Activated naive CD4-positive, alpha-beta T cell treated with anti-CD3 and anti-CD28 coated beads, Interleukin-2, amount 50 U/mL, for 72 hours (primary cell): ENCODE measurements around the gene SIGLEC5. TPM values are rescaled to one million over a fixed set of nuclear protein-coding genes. Genes with fewer than 3 reads are reported as not detected.

Experiments
- ATAC-seq, 2 donors: fragments of 150-1000 bp; cut with Tn5 transposase; 2 replicates each; pipeline ENCODE4 v1.10.0; 2021; ENCODE audit warnings: mild to moderate bottlenecking in 2 of 2, moderate library complexity in 2 of 2
- DNase-seq, 2 donors: peaks; one replicate each; pipeline ENCODE4 v3.0.0; 2021 to 2022; ENCODE audit warnings: low spot score in 2 of 2
- H3K27ac Mint-ChIP-seq, 2 donors: one replicate each; pipeline ENCODE4 v1.8.0; 2022; ENCODE audit warnings: mild to moderate bottlenecking in 2 of 2, mixed read lengths in 2 of 2
- H3K36me3 Mint-ChIP-seq, 2 donors: one replicate each; pipeline ENCODE4 v1.8.0; 2022; ENCODE audit warnings: mixed read lengths in 2 of 2
- H3K9me3 Mint-ChIP-seq, 2 donors: one replicate each; pipeline ENCODE4 v1.8.0; 2022; ENCODE audit warnings: mixed read lengths in 2 of 2
- total RNA-seq, 2 donors: library from RNA; stranded (reverse); gene quantifications; one replicate each; pipeline ENCODE4 v1.2.3, GENCODE V29; 2022

SIGLEC5 gene
- total RNA-seq, 2 donors from 2014 or later = not detected

GRCh38 chr19:51572410-51572809 lies 57.8 kb downstream of the SIGLEC5 start:
- H3K9me3 Mint-ChIP-seq = peaks cover 0 to 4% of the 10 kb centered on the region in 2 donors
- no peak for ATAC-seq
- DNase-seq = no peak
- peak overlapping the region in 1 of 2 donors; percentile 90 for H3K27ac Mint-ChIP-seq
- peaks cover 37 to 41% of the 10 kb centered on the region in 2 donors for H3K36me3 Mint-ChIP-seq

- Mint-ChIP-seq H3K36me3 (peaks cover 33 to 34% of the 10 kb centered on the region in 2 donors), H3K27ac (peak overlapping the region; percentile 90 to 95), H3K9me3 (peaks cover 0 to 4% of the 10 kb centered on the region in 2 donors)
- DNase-seq (no peak), ATAC-seq (peak in 1 of 2 donors; percentile 26)
Measured at GRCh38 chr19:51571599-51571998, 58.6 kb downstream of the SIGLEC5 start.

GRCh38 chr19:51570962-51571575 lies 59.1 kb downstream of the SIGLEC5 start, which contains the start of gene ZNF175:
ZNF175 (plus strand) TSS chr19:51571283; CDS start chr19:51573330, 2,047 bp downstream.
- H3K36me3 Mint-ChIP-seq = peaks cover 30 to 32% of the 10 kb centered on the region in 2 donors
- ATAC-seq (peak; percentile 91 to 94), DNase-seq (peak; percentile 86 to 87)
- H3K27ac Mint-ChIP-seq = peak within 1 kb of the TSS; percentile 90 to 95
- H3K9me3 Mint-ChIP-seq = peaks cover 0 to 4% of the 10 kb centered on the region in 2 donors

GRCh38 chr19:51568456-51568855 lies 61.7 kb downstream of the SIGLEC5 start:
- Mint-ChIP-seq H3K36me3 (peaks cover 20 to 22% of the 10 kb centered on the region in 2 donors), H3K27ac (no peak overlapping the region), H3K9me3 (peaks cover 0 to 4% of the 10 kb centered on the region in 2 donors)
- DNase-seq (no peak), ATAC-seq (no peak)

- Mint-ChIP-seq H3K9me3 (peaks cover 0 to 4% of the 10 kb centered on the region in 2 donors), H3K36me3 (peaks cover 15 to 22% of the 10 kb centered on the region in 2 donors), H3K27ac (no peak overlapping the region)
- ATAC-seq = no peak
- DNase-seq = no peak
Measured at GRCh38 chr19:51567583-51567982, 62.6 kb downstream of the SIGLEC5 start.

- peaks cover 8 to 16% of the 10 kb centered on the region in 2 donors for H3K36me3 Mint-ChIP-seq
- no peak overlapping the region for H3K27ac Mint-ChIP-seq
- no peak for ATAC-seq
- H3K9me3 Mint-ChIP-seq = peaks cover 0 to 4% of the 10 kb centered on the region in 2 donors
- DNase-seq = no peak
Measured at GRCh38 chr19:51566489-51567100, 63.6 kb downstream of the SIGLEC5 start.

- Mint-ChIP-seq H3K9me3 (no peaks in the 10 kb centered on the region), H3K27ac (no peak overlapping the region), H3K36me3 (peaks cover 0 to 6% of the 10 kb centered on the region in 2 donors)
- no peak for ATAC-seq
- no peak for DNase-seq
Measured at GRCh38 chr19:51565583-51565982, 64.6 kb downstream of the SIGLEC5 start.

GRCh38 chr19:51564791-51565190 lies 65.4 kb downstream of the SIGLEC5 start:
- no peak for ATAC-seq
- peaks cover 0 to 6% of the 10 kb centered on the region in 2 donors for H3K36me3 Mint-ChIP-seq

More at GRCh38 chr19:51564791-51565190, 65.4 kb downstream of the SIGLEC5 start:
- no peaks in the 10 kb centered on the region for H3K9me3 Mint-ChIP-seq
- H3K27ac Mint-ChIP-seq = no peak overlapping the region
- no peak for DNase-seq

Other genes with a start within 250 kb of the SIGLEC5 start
- 1 to 10 TPM in 1 of 2 donors, not detected in 1; 1.2 TPM for gene LIM2, start 242.4 kb downstream of the SIGLEC5 start, total RNA-seq
- gene C19orf84, start 239.8 kb downstream of the SIGLEC5 start, total RNA-seq = not detected
- gene SIGLEC10, start 212.8 kb downstream of the SIGLEC5 start, total RNA-seq = under 1 TPM in 1 of 2 donors, not detected in 1; 0.32 TPM
- not detected for gene SIGLEC8, start 171.9 kb downstream of the SIGLEC5 start, total RNA-seq
- gene CEACAM18, start 151.9 kb downstream of the SIGLEC5 start, total RNA-seq = not detected
- 1 to 10 TPM in 1 of 2 donors, not detected in 1; 1.4 TPM for gene SIGLEC12, start 128.6 kb downstream of the SIGLEC5 start, total RNA-seq
- not detected for gene SIGLEC6, start 98.7 kb downstream of the SIGLEC5 start, total RNA-seq
- gene ZNF175, start 59.1 kb downstream of the SIGLEC5 start, total RNA-seq = 10 to 100 TPM; 11.3 to 14.2 TPM
- under 1 TPM in 1 of 2 donors, not detected in 1; 0.47 TPM for gene SIGLEC14, start 16.4 kb upstream of the SIGLEC5 start, total RNA-seq
- 10 to 100 TPM in 1 of 2 donors, 1 to 10 TPM in 1; 9.3 to 13.7 TPM for gene SPACA6, start 62.9 kb upstream of the SIGLEC5 start, total RNA-seq
- not detected for gene HAS1, start 93.6 kb upstream of the SIGLEC5 start, total RNA-seq
- not detected for gene FPR1, start 121.5 kb upstream of the SIGLEC5 start, total RNA-seq
- not detected for gene FPR2, start 130.8 kb upstream of the SIGLEC5 start, total RNA-seq
- gene FPR3, start 164.8 kb upstream of the SIGLEC5 start, total RNA-seq = not detected